GM23248 (cell line): Measurements from ENCODE around the gene REV3L.
"Not testable (repeated sequence)": the region's sequence is repeated elsewhere in the genome, so short reads cannot be mapped to it uniquely, and the experiment has no call there.

Experiments
- EZH2 ChIP-seq: fragments of 200-600 bp; sonication (generic); IDR thresholded peaks from 2 replicates; pipeline ENCODE4 v1.6.1; 2018; ENCODE audit warnings: antibody characterized with exemption, mild to moderate bottlenecking; ENCODE audit not compliant: insufficient read depth, poor library complexity, severe bottlenecking
- EZH2phosphoT487 ChIP-seq: fragments of 200-600 bp; sonication (generic); IDR thresholded peaks from 2 replicates; pipeline ENCODE4 v1.6.1; 2018; ENCODE audit warnings: antibody characterized with exemption, moderate library complexity, mild to moderate bottlenecking, low read depth; ENCODE audit not compliant: insufficient read depth

DNA sequence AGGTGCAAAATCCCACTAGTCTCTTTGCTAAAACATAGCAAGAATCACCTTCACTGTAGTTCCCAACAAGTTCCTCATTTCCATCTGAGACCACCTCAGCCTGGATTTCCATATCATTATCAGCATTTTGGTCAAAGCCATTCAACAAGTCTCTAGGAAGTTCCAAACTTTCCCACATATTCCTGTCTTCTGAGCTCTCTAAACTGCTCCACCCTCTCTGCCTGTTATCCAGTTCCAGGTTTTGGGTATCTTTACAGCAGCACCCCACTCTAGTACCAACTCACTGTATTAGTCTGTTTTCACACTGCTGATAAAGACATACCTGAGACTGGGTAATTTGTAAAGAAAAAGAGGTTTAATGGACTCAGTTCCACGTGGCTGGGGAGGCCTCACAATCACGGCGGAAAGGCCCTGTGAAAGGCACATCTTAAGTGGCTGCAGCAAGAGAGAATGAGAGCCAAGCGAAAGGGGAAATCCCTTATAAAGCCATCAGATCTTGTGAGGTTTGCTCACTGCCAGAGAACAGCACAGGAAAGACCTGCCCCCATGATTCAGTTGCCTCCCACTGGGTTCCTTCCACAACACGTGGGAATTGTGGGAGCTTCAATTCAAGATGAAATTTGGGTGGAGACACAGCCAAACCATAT lies 192.2 kb downstream of the REV3L start:
- TF ChIP-seq EZH2, EZH2phosphoT487: not testable (repeated sequence)
